ENCODE measurements around the gene KCNH2. TPM values are rescaled to one million over a fixed set of nuclear protein-coding genes. Genes with fewer than 3 reads are reported as not detected.

The KCNH2 gene
- polyA plus RNA-seq, 1 experiment: 0.06 TPM

DNA sequence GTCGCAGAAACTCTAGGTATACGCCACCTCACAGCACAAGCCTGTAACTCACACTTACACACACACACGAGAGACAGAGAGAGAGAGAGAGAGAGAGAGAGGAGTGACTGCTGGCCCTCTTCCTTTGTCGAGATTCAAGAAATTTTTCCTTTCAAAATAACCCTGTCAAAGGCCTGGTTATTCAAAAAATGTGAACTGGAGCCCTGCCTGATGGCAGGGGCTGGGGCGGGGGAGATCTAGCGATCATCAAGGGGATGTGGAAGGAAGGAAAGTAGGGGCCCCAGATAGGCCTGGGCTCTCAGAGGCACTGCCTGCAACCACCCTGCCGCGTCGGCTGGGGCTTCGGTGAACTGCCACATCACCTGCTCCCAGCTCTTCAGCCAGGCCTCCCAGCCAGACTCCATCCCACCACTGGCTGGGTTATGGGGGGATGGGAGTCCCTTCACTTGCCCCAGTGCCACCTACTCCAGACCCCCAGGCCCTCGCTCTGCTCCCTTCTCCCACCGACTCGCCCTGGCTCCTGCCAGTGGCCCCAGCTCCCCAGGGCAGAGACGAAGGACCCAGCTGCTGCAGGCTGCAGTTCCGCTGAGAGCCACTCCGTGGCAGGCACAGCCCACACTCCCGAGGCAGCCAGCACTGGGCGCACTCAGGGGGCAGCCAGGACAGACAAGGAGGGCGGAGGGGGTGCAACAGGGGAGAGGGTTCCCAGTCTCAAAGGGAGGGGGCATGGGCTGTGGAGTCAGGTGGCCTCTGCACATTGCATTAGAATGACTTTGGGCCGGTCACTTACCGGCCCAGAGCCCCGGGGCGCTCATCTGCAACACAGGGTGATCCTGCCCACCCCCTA is 15.3 kb downstream of the KCNH2 start:
- no peak overlapping the region for H3K4me3 ChIP-seq (ENCODE audit: low read depth, low read length)
- CTCF ChIA-PET: interaction anchor here (0.6 to 5.4 kb wide), 30 partner anchors 8 to 216 kb away, joined by 3 to 50 read pairs (median 4); partner anchors contain the start of genes NOS3 and TMUB1
- H3K36me3 ChIP-seq (ENCODE audit: control insufficient read depth, insufficient read depth, low read length): no peaks in the 10 kb centered on the region
- TF ChIP-seq, protein P1, sequence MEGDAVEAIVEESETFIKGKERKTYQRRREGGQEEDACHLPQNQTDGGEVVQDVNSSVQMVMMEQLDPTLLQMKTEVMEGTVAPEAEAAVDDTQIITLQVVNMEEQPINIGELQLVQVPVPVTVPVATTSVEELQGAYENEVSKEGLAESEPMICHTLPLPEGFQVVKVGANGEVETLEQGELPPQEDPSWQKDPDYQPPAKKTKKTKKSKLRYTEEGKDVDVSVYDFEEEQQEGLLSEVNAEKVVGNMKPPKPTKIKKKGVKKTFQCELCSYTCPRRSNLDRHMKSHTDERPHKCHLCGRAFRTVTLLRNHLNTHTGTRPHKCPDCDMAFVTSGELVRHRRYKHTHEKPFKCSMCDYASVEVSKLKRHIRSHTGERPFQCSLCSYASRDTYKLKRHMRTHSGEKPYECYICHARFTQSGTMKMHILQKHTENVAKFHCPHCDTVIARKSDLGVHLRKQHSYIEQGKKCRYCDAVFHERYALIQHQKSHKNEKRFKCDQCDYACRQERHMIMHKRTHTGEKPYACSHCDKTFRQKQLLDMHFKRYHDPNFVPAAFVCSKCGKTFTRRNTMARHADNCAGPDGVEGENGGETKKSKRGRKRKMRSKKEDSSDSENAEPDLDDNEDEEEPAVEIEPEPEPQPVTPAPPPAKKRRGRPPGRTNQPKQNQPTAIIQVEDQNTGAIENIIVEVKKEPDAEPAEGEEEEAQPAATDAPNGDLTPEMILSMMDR (IDR thresholded peaks at IDR 0.05; ENCODE audit: insufficient read depth, low read depth, low read length): peak; percentile 92
- POLR2A ChIA-PET: no interaction called here
- H3K27me3 ChIP-seq (ENCODE audit: control insufficient read depth, insufficient read depth, low read length): peaks cover 3% of the 10 kb centered on the region
- DNase-seq (ENCODE audit: low read depth): no peak

DNA sequence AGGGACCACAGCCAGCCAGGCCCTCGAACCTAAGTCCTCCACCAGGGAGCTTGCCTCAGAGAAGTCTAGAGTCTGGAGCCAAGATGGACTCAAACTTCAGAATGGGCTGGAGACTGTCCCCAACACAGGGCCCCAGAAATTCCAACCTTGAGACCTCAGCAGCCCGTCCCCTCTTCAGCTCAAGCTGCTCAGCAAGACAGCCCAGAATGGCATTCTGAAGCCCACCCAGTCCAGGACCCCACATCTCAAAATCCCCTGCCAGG is 15.9 kb downstream of the KCNH2 start:
- H3K36me3 ChIP-seq (ENCODE audit: control insufficient read depth, insufficient read depth, low read length): no peaks in the 10 kb centered on the region
- no peak overlapping the region for H3K4me3 ChIP-seq (ENCODE audit: low read depth, low read length)
- TF ChIP-seq, protein P1 (IDR thresholded peaks at IDR 0.05; ENCODE audit: insufficient read depth, low read depth, low read length): no peak
- DNase-seq (ENCODE audit: low read depth): no peak
- ChIA-PET POLR2A (no interaction called here), CTCF (interaction anchor here (0.7 to 5.4 kb wide), 16 partner anchors 9 to 217 kb away, joined by 3 to 50 read pairs (median 5); partner anchors contain the start of gene NOS3)
- peaks cover 3% of the 10 kb centered on the region for H3K27me3 ChIP-seq (ENCODE audit: control insufficient read depth, insufficient read depth, low read length)

GRCh38 chr7:150961510-150962289 is 16.4 kb downstream of the KCNH2 start:
- DNase-seq (ENCODE audit: low read depth): no peak
- Histone ChIP-seq H3K36me3 (ENCODE audit: control insufficient read depth, insufficient read depth, low read length) (no peaks in the 10 kb centered on the region), H3K4me3 (ENCODE audit: low read depth, low read length) (no peak overlapping the region), H3K27me3 (ENCODE audit: control insufficient read depth, insufficient read depth, low read length) (peaks cover 3% of the 10 kb centered on the region)
- ChIA-PET CTCF (interaction anchor here (1.0 to 5.4 kb wide), 11 partner anchors 9 to 209 kb away, joined by 4 to 50 read pairs (median 6); no protein-coding TSS in a partner anchor), POLR2A (no interaction called here)
- TF ChIP-seq, protein P1 (IDR thresholded peaks at IDR 0.05; ENCODE audit: insufficient read depth, low read depth, low read length): no peak

- H3K4me3 ChIP-seq (ENCODE audit: low read depth, low read length): no peak overlapping the region
- CTCF ChIA-PET: interaction anchor here (1.2 to 1.5 kb wide), 3 partner anchors 26 to 29 kb away, joined by 4 read pairs; no protein-coding TSS in a partner anchor
- DNase-seq (ENCODE audit: low read depth): no peak
- H3K27me3 ChIP-seq (ENCODE audit: control insufficient read depth, insufficient read depth, low read length): peaks cover 8% of the 10 kb centered on the region; the same call in 1 of the 2 replicates
- POLR2A ChIA-PET: no interaction called here
- H3K36me3 ChIP-seq (ENCODE audit: control insufficient read depth, insufficient read depth, low read length): no peaks in the 10 kb centered on the region
- TF ChIP-seq, protein P1 (IDR thresholded peaks at IDR 0.05; ENCODE audit: insufficient read depth, low read depth, low read length): no peak
Observed at GRCh38 chr7:150959739-150960734, 18.1 kb downstream of the KCNH2 start.

Data from BJ (cell line).